ENCODE data around the gene TPI1.

DNA sequence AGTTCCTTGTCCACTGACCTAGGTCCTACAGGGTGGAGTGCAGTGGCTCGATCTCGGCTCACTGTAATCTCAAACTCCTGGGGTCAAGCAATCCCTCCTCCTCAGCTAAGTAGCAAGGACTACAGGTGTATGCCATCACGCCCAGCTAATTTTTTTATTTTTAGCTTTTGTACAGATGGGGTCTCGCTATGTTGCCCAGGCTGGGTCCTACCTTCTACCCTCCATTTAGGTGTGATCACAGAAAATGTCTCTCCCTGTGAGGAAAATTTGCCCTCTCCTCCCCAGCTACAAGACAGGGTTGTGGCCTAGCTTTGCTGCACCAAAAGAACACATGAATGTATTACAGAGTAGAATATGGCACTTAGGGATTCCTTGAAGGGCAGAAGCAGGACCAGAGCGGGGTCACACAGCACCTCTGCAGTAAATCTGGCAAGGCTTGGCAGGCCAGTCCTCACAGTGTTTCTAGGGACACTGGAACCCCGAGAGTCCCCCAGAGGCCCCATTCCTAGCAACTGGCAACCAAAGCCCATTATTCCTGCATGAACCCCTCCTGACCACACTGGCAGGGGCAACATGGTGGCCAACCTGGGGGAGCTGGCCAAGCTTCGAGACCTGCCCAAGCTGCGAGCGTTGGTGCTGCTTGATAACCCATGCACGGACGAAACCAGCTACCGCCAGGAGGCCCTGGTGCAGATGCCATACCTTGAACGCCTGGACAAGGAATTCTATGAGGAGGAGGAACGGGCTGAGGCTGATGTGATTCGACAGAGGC is 45.0 kb downstream of the TPI1 start:
- TF ChIP-seq, protein P1, sequence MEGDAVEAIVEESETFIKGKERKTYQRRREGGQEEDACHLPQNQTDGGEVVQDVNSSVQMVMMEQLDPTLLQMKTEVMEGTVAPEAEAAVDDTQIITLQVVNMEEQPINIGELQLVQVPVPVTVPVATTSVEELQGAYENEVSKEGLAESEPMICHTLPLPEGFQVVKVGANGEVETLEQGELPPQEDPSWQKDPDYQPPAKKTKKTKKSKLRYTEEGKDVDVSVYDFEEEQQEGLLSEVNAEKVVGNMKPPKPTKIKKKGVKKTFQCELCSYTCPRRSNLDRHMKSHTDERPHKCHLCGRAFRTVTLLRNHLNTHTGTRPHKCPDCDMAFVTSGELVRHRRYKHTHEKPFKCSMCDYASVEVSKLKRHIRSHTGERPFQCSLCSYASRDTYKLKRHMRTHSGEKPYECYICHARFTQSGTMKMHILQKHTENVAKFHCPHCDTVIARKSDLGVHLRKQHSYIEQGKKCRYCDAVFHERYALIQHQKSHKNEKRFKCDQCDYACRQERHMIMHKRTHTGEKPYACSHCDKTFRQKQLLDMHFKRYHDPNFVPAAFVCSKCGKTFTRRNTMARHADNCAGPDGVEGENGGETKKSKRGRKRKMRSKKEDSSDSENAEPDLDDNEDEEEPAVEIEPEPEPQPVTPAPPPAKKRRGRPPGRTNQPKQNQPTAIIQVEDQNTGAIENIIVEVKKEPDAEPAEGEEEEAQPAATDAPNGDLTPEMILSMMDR (IDR thresholded peaks at IDR 0.05) = no peak
- no peak for TF ChIP-seq POLR2AphosphoS5 (IDR thresholded peaks at IDR 0.05)
- no peak for TF ChIP-seq POLR2A (IDR thresholded peaks at IDR 0.05)
